ENCODE measurements around the gene IRAK3.
"Not testable (repeated sequence)": the region's sequence is repeated elsewhere in the genome, so short reads cannot be mapped to it uniquely, and the experiment has no call there.

The IRAK3 gene

GRCh38 chr12:66174391-66175325, 14.4 kb upstream of the IRAK3 start:
- DNase-seq, result not testable (repeated sequence)

GRCh38 chr12:66176105-66176900, 12.7 kb upstream of the IRAK3 start:
- DNase-seq, result no peak

- no peak for DNase-seq
Measured at GRCh38 chr12:66182956-66183355, 6.1 kb upstream of the IRAK3 start.

GRCh38 chr12:66184822-66185221, 4.2 kb upstream of the IRAK3 start:
- not testable (repeated sequence) for DNase-seq

GRCh38 chr12:66187036-66187435, 2.0 kb upstream of the IRAK3 start:
- no peak for DNase-seq

- DNase-seq, result no peak
Measured at GRCh38 chr12:66187821-66188220, 1.2 kb upstream of the IRAK3 start.

GRCh38 chr12:66189486-66189843, 451 bp downstream of the IRAK3 start:
- DNase-seq, result no peak

- DNase-seq, result no peak
Measured at GRCh38 chr12:66189889-66190288, 875 bp downstream of the IRAK3 start.

DNA sequence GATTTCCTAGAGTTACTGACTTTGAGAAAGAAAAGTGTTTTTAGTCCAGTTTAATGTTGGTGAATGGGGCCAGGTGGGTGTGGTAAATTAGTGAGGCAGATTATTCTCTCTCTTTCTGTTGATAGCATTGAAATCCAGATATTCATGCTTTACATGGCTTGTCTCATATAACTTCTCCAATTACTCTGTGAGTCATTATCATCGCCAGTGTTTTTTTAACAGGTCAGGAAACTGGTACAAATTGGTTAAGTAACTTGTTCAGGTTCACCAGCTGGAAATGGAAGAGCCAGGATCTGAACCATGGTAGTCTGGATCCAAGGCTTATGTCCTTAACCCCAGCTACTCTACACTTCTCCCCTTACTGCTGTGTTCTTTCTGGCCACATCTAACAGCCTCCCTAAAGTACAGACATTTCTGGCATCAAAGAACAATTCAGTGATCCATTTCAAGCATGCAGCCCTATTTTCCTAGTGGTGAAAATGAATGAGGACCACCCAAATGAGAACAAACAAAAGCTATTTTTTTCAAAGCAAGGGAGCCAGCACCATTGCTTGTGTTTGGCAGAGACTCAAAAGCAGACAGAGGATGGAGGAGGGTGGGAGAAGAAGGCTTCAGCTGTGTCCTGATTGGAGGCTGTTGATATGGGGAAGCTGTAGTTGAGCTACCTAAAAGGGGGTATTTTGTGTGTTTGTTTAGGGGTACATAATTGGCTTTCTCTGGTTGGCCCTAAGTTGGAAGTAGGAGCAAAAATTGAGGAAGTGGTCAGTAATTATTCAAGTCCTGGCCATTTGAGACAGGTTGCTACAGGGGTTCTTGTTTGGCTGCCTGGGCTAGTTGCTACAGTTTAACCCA, 1.7 kb downstream of the IRAK3 start:
- DNase-seq, result no peak

GRCh38 chr12:66191547-66192126, 2.6 kb downstream of the IRAK3 start:
- no peak for DNase-seq

DNA sequence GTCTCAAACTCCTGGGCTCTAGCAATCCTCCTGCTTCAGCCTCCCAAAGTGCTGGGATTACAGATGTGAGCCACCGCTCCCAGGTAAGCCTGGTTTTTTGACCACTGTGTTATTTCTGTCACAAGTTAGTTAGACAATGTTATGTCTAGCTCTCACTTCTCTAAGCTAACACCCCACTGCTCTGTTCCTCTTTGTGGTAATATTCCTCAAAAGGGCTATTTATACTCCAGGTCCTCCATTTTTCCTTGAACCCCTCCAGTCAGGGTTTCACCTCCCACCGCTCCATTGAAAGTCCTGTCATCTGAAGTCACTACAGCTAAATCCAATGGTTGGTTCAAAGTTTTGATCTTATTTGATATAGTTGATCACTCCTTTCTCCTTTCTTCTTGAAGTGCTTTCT, 5.1 kb downstream of the IRAK3 start:
- DNase-seq, result no peak

GRCh38 chr12:66195242-66195641, 6.2 kb downstream of the IRAK3 start:
- DNase-seq, result no peak

DNA sequence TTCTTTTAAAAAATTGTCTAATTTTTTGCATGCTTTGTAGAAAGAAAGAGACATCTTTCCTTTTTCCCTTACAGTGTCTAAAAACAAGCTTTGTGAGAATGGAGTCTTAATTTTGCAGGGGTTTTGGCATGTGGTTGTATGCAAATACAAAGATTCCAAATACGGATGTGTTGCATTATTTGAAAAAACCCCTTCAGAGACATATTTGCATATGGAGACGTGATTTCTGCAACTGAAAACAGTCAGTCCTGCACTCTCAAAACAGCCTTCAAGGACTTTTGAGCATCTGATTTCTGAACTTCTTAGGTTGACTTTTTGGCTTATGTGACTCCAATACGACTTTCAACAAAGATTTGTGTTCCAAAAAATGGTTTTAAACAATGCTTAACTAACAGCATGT, 7.8 kb downstream of the IRAK3 start:
- DNase-seq, result no peak

DNA sequence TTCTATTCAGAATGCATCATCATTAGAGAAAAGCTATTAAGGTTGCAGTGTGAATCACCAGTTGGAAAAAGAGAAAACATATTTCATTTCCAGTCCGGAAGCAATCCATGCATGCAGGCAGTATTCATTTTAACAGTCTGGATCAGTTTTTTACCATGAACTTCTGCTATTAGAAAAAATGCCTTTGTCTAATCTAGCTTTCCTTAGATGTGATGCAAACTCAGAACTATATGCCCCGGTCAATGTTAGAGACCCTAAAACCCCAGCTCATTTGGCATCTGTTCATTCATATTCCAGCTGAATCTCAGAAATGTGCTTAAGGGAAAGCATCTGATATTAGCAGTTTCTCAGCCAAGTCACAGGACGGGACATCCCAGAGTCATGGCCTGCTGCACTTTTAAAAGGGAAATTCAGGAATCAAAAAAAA, 8.5 kb downstream of the IRAK3 start:
- DNase-seq, result no peak

- DNase-seq, result no peak
Measured at GRCh38 chr12:66199141-66199540, 10.1 kb downstream of the IRAK3 start.

DNA sequence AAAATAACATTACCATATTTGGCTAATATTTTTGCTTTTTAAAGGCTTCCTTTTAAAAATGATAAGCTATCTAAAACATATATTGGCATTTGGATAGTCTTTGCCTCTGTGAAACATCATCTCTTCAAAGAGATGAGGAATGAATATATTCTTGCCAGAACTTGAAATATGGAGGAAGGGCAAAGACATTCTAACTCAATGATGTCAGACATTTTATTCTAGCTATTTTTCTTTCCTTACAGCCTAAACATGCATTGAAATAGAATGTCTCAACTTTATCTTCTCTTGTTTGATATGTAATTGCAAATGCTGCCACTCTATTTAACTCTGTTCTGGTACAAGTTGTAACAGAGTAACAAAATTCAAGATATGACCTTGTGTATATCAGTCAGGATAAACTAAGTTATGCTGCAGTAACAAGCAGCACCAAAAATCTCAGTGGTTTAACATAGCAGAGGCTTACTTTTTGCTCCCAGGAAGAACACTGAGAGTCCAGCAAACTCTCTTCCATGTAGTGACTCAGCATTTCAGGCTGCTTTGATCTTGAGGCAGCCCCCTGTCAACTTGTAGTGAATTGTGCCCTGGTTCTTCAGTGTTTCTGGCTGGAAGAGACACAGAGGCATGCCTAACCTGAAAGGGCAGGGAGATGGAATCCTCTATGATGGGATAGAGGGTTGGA, 11.0 kb downstream of the IRAK3 start:
- no peak for DNase-seq

GRCh38 chr12:66203820-66204219, 14.8 kb downstream of the IRAK3 start:
- no peak for DNase-seq

- DNase-seq, result no peak
Measured at GRCh38 chr12:66206141-66206540, 17.1 kb downstream of the IRAK3 start.

DNA sequence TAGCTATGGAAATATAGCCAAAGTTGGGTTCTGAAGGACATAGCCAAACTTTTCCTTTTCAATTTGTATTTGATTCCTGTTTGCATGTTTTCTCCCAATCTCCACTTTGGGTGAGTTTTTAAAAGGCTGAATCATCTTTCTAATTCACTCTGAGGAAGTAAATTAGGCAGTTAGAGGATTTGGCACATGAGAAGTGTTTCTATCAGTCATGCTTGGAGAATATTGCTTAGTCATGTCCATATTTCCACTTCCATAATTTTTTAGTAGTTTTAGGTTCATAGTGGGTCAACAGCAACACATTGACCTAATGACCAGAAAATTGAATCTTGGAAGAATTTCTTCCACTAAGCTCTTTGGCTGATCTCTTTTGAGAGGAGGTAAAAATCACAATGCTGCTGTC, 21.8 kb downstream of the IRAK3 start:
- DNase-seq, result no peak

DNA sequence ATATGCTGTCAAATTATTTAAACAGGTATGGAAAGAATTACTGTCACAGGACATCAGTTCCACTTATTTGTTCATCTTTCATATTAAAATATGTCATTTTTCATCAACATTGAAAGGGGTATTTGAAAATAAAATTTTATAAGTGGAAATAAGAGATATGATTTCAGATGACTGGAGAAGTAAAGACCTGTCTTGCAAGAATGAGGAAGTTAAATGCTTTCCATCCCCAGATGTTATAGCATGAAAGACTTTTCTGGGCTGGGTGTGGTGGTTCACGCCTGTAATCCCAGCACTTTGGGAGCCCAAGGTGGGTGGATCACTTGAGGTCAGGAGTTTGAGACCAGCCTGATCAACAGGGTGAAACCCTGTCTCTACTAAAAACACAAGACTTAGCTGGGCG, 22.6 kb downstream of the IRAK3 start:
- not testable (repeated sequence) for DNase-seq

GRCh38 chr12:66213011-66213410, 24.0 kb downstream of the IRAK3 start:
- not testable (repeated sequence) for DNase-seq

DNA sequence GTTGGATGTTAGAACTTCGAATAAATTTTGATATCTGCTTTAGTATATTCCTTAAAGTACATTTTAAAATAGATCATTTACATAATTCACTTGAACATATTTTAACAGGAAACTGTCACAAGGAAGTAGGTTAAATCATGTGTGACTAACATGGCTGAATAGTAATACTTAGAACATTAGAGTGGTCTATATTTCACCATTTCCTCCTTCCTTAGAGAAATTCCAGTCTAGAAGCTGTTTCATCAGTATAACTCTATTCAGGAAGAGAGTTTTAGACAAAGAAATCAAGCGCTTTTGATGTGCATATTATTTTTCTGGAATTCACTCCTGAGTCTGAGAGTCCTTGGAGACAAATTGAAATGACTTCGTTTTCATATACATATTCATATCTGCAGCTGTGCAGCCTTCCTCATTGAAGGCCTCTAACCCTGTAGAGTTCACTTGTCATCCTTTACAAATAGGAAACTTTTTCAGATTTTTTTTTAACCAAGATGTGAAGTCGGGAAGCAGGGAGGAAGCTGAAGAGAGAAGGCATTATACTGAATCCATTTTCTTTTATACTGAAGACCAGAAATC, 28.4 kb downstream of the IRAK3 start:
- no peak for DNase-seq

Data from activated CD4-positive, alpha-beta T cell treated with anti-CD3 and anti-CD28 coated beads for 48 hours (primary cell).